Measurements from ENCODE around the gene CDK11B.
"Not testable (repeated sequence)": the region's sequence is repeated elsewhere in the genome, so short reads cannot be mapped to it uniquely, and the experiment has no call there.

CDK11B gene

DNA sequence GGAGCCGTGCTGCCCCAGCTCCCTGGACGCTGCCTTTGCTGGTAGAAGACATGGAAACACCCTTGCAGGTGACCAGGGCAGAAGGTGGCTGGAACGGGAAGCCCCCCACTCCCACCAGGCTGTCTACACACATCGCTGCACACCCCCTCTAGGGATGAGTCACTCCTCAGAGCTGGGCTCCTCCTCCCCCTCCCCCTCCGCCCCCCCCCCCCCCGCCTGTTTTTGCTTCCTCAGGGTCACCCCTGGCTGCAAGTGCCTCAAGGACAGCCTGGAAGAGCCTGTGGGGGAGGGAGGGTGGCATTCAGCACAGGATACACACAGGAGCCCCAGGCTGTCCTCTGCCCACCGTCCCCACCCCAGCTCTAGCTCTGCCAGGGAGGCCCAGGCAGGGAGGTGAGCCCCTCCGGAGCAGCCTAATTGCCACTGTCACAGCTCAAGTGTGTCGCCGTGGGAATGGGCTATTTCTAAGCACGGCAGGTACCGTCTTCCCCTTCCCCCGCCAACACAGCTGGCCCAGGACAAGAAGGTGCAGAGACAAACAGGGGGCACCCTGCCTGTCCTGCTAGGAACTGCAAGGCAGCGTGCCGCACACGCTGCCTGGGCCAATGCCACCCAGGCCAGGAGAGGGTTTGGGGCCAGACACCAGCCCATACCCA lies 61.4 kb downstream of the CDK11B start:
- no peak for DNase-seq

DNA sequence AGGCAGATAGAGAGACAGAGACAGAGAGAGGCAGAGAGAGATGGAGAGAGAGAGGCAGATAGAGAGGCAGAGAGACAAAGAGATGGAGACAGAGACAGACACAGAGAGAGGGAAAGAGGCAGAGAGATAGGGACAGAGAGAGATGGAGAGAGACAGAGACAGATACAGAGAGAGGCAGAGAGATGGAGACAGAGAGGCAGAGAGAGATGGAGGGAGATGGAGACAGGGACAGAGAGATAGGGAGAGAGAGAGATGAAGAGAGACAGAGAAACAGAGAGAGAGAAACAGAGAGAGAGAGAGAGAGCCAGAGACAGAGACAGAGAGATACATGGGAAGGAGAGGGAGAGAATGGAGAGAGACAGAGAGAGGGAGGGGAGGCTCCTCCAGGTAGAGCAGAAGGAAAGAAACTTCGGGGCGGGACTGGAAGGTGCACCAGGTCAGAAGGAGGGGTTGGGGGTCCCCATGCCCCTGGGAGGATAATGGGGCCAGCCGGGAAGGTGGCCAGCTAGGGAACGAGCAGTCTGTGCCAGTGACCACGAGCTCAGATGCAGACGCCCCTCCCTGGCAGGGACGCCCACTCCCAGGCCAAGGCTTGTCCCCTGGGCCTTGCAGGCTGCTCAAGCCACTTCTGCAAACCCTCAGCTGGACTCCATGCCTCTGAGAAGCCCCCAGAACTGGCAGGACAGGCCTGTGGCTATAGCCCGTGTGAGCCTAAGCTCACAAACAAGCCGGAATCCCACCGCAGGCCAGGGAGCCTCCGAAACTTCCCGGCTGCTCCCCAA lies 62.1 kb downstream of the CDK11B start:
- DNase-seq, result no peak

DNA sequence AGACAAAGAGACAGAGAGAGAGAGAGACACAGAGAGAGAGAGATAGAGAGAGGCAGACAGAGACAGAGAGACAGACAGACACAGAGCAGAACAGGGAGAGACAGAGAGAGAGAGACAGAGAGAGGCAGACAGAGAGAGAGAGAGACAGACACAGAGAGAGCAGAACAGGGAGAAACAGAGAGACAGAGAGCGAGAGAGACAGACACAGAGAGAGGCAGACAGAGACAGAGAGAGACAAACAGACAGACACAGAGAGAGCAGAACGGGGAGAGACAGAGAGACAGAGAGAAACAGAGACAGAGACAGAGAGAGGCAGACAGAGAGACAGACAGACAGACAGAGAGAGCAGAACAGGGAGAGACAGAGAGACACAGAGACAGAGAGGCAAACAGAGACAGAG lies 63.5 kb downstream of the CDK11B start:
- not testable (repeated sequence) for DNase-seq

DNA sequence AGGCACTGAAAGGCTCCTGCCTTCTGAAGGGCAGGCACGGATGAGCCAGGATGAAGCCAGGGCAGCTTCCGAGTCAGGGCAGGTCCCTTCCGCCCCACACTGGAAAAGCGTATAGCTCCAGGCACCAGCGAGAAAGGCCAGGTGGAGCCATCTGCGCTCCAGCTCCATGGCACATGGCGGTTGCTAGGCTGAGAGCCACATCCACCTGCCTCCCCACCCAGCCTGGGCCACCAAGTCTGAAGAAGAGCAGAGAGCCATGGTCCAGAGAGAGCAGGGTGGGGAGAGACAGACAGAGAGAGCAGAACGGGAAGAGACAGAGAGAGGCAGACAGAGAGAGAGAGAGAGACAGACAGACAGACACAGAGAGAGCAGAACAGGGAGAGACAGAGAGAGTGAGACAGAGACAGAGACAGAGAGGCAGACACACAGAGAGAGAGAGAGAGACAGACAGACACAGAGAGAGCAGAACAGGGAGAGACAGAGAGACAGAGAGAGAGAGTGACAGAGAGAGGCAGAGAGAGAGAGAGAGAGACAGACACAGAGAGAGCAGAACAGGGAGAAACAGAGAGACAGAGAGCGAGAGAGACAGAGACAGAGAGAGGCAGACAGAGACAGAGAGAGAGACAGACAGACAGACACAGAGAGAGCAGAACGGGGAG lies 64.1 kb downstream of the CDK11B start:
- DNase-seq, result no peak

DNA sequence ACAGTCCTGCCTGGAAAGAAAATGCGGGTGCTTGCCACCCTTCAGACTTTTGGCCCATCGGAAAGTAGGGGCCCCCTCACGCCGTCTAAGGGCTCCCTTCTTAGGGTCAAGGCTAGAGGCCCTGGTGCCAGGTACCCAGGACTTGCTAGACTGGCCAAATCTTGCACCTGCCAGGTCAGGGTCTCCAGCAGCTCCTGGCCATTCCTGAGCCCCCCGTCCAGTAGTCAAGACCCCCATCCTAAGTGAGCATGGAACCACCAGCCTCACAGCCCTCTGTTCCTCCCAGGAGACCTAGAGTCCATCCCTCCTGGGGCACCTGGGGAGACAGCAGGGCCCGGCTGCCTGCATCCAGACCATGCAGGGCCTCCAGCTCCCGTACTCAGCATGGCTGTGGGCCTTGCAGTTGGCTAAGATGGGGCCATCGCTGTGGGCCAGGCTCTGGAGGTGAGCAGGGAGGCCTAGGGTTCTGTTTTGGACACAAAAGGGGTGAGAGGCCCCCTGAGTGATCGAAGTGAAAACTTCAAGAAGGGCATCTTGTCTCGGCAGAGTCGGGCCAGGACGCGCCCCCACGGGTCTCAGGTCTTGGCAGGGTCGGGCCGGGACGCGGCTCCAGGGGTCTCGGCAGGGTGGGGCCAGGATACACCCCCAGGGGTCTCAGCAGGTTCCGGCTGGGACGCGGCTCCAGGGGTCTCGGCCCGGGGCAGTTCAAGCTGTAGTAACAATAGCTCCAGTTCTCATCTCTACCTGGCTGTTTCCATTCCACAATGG lies 64.8 kb downstream of the CDK11B start:
- DNase-seq, result no peak

DNA sequence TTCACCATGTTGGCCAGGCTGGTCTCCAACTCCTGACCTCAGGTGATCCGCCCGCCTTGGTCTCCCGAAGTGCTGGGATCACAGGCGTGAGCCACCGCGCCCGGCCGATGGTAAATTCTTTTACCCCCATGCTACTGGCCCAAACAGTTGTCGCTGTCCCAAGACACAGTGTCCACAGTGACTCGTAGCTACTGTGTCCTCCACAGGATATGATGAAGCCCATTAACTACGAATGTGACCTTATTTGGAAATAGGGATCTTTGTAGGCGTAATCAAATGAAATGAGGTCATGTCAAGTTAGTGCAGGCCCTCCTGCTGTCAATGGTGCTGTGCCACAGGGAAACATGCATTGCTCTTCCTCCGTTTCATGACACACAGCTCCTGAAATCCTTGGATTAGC lies 67.4 kb downstream of the CDK11B start:
- no peak for DNase-seq

All from NCI-H748 treated with DMSO at 0.1 percent for 48 hours (cell line).